ENCODE data around the gene PLCG2.
"Not testable (repeated sequence)": the region's sequence is repeated elsewhere in the genome, so short reads cannot be mapped to it uniquely, and the experiment has no call there.

The PLCG2 gene

GRCh38 chr16:81945665-81946064, 166.6 kb downstream of the PLCG2 start:
- no peak for DNase-seq

GRCh38 chr16:81946206-81946605, 167.1 kb downstream of the PLCG2 start:
- no peak for DNase-seq

- no peak for DNase-seq
These were observed 172.5 kb downstream of the PLCG2 start for GRCh38 chr16:81951564-81951963.

DNA sequence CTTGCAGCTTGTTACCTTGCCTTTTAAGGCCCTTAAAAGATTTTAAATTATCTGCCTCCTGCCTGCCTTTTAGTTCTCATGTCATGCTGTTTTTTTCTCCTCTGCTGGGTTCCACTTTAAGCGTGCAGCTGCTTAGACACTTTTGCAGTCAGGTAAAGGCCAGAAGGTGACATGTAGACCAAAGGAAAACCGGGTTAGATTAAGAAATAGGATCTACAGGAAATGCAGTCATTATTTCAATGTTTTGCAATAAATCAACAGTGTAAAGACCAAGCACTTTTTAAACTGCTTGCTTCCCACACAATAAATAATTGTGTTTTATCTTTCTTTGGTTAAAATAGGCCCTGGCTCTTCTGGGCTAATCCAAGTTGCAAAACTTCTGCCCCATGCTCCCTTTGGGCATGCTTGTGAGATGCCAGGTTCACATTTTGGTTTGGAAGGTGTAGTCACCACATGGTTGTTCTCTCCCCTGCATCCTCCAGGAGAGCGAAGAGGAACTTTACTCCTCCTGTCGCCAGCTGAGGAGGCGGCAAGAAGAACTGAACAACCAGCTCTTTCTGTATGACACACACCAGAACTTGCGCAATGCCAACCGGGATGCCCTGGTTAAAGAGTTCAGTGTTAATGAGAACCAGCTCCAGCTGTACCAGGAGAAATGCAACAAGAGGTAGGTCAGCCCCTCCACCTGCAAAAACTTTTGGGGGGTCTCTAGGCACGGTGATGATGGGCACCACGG, 177.3 kb downstream of the PLCG2 start:
- DNase-seq, result no peak

DNA sequence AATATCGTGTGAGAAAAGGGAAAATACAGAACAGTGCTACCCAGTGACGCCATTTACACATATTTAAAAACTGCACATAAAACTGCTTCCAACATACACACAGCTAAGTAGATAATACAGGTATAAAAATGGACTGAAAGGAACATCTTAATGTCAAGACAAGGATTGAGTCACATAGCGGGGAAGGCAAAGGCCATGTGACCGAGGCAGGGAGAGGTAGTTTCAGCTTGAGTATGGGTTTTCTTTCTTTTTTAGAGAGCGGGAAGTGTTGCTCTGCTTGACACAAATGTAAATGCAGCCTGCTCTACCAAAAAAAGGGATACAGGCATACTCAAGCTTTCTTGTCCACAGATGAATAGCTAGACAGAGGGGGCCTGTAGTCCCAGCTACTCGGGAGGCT, 185.7 kb downstream of the PLCG2 start:
- no peak for DNase-seq

- no peak for DNase-seq
These were observed 188.3 kb downstream of the PLCG2 start for GRCh38 chr16:81967358-81967757.

DNA sequence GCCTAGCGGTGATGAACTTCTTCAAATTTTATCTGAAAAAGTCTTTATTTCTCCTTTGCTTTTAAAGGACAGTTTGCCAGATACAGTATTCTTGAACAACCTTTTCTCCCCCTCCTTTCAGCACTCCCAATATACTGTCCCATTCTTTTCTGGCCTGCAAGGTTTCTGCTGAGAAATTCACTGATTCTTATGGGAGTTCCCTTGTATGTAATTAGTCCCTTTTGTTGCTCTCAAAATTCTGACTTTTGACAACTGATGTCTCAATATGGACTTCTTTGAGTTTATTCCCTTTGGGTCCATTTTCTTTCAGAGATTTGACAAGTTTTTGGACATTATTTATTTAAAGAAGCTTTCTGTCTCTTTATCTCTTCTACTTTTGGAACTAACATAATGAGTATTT, 192.8 kb downstream of the PLCG2 start:
- no peak for DNase-seq

DNA sequence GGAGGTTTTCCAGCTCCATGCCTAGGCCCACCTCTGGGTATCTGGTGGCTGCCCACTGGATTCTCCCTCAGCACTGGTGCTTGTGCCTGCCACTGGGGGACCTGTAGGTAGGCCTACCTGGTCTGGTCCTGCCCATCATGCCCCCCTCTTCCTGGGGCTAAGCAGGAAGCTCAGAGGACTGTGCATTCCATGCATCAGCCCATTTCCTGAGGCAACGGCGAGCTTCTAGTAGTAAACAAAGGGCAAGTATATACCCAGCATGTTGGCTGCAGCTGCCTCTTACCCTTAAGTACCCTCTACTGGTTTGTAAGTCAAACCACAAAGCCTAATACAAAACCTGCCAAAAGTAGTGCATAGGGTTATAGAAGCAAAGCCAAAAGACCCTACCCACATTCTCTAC, 194.6 kb downstream of the PLCG2 start:
- no peak for DNase-seq

DNA sequence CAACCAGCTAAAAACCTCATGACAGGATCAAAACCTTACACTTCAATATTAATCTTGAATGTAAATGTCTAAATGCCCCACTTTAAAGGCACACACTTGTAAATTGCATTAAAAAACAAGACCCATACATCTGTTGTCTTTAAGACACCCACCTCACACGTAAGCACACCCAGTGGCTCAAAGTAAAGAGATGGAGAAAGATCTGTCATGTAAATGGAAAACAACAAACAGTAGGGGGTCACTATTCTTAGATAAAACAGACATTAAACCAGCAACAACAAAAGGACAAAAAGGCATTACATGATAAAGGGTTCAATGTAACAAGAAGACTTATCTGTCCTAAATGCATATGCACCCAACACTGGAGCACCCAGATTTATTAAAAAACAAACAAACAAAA, 196.5 kb downstream of the PLCG2 start:
- no peak for DNase-seq

DNA sequence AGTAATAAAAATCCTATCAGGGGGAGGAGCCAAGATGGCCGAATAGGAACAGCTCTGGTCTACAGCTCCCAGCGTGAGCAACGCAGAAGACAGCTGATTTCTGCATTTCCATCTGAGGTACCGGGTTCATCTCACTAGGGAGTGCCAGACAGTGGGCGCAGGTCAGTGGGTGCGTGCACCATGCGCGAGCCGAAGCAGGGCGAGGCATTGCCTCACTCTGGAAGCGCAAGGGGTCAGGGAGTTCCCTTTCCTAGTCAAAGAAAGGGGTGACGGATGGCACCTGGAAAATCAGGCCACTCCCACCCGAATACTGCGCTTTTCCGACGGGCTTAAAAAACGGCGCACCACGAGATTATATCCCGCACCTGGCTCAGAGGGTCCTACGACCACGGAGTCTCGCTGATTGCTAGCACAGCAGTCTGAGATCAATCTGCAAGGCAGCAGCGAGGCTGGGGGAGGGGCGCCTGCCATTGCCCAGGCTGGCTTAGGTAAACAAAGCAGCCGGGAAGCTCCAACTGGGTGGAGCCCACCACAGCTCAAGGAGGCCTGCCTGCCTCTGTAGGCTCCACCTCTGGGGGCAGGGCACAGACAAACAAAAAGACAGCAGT, 198.3 kb downstream of the PLCG2 start:
- DNase-seq, result not testable (repeated sequence)

DNA sequence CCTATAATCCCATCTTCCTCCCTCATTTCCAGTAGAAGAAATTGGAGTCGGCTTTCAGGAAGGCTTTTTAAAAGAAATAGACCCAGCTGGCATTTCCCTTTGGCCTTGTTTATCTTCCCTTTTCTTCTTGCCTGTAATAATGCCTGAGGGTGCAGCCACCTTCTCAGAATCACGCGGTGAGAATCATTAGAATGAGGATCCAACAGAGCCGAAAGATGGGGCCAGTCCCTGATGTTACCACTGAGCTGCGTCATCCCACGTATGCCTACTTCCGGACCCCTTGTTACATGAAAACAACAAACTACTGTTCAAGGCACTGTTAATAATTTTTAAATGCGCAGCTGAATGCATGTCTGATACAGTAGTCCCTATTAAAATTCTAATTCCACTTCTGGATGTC, 208.0 kb downstream of the PLCG2 start:
- DNase-seq, result no peak

DNA sequence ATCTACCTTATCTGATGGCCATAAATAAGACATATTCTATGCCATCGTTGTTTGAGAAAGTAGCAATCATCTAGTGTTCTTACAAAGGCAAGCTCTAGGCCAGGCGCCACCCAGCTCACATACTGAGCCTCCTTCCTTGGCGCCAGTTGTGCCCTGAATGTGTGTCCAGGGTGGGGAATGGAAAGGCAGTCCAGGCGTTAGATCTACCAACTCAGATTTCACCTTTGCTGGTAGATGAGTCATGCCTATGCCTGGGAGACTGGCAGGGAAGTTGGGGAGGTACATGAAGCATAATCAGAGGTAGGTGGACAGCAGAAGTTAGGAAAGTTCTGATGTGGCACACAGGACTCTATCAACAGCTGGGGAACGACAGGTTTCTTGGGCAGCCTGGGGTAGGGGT, 208.6 kb downstream of the PLCG2 start:
- DNase-seq, result no peak

DNA sequence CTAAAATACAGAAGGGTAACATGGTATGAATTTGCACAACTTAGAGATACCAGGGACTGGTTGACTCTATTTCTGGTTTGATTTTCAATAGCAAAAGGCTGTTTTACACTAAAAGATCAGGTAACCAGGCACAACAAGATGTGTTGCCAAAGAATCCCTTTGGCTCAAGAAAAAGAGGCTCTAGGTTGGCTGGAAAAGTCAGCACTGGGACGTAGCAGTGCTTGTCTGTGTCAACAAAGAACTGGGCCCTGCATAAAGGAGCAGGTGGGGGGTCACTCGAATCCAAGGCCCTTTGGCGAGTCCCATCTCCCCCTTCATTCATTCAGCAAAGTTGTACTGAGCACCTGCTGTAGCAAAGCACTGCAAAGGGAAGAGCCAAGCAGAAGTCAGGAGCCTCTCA, 213.8 kb downstream of the PLCG2 start:
- no peak for DNase-seq

DNA sequence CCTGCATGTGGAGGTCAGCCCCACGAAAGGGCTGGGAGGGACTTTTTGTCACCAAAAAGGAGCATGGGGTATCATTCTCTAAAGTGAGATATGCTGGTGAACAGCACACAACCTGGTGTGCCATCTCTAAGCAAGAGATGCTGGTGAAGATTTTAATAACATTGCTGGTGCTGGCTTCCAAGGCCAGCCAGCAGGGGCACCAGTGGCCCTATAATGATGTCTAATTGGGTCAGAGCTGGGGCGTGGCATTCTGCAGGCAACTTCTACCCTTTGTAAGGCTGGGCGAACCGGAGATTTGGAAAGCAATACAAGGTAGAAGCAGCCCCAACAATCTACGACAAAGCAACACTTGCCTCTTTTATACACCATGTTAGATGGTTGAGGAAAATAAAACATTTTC, 215.4 kb downstream of the PLCG2 start:
- peak in 1 of 2 experiments; percentile 8 for DNase-seq

DNA sequence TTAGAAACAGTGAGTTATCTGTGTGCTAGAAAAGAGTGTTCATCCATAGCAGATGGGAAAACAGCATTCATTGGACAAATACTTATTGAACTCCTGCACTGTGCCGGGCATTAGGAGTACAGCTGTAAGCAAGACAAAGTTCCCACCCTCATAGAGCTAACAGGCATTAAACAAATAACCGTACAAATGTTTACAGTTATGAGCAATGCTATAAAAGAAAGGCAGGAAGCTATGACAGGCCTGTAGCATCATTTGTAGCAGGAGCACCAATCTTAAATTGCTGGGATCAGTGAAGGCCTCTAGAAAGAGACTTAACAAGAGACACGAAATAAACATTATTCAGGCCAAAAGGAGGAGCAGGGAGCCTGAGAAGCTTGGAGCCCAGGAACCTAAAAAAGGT, 216.6 kb downstream of the PLCG2 start:
- no peak for DNase-seq

DNA sequence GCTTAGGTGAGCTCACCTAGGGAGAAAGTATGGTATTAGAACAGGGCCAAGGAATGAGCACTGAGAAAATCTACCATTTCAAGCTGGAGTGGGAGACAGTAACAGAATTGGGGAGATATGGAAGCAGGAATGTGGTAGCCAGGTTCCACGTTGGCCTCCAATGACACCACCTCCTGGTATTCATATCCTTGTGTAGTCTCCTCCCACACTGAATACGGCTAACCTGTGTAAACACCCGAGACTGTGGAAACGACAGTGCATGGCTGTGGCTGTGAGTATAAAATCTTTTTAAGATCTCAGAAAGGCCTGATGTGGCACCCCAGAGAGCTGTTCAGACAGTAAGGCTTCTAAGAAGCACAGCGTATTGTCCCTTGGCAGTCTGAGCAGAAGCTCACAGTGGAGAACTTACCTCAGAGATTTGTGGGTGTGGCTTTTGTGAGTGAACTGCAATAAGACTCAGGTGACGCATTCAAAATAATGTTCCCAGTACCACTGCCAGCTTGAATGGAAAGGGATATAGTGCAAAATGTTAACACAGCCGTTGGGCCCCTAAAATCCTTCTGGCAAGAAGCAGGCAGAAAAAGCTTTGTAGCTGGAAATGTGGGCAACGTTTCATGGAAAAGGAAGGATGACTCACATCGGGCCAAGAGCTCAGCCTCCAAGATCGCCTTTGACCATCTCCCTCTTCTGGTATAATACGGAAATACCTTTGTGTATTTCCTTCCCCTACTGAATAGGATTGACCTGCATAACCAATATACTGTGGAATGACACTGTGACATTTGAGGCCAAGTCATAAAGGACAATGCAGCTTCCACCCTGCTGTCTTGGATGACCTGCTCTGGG, 217.8 kb downstream of the PLCG2 start:
- DNase-seq, result no peak

DNA sequence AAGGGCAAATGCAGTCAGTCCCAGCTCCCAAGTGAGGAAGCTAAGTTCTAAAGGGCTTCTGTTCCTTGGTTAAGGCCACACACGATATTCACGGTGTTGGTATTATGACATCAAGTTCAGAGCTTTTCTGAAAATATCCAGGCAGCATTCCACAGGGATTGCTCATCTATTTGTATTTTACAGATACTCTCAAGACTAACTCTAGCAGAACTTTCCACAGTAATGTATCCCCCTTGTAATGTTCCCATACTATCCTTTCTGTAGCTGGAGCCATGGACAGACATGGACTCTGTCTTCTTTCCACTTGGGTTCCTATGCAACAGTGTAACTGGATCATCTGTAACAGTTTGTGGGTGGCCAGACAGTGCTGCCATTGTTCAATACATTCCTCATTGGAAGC, 218.6 kb downstream of the PLCG2 start:
- no peak for DNase-seq

DNA sequence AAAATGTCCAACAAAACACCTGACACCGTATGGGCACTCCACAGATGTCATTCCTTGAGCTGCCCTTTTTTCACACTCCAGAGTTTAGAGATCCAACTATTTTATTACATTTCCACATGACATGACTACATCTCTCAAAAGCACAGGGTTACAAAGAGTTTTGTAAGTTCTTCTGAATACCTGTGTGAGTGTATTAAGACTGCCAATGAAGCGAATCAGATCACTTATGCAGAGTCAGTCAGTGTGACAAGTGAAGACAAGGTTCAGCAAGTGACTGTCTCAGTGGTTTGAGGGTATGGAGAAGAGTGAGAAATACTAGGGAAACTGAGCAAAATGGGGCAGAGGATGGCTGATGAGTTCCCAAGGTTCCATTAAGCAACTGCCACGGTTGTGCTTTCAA, 223.7 kb downstream of the PLCG2 start:
- no peak for DNase-seq

- DNase-seq, result no peak
These were observed 225.5 kb downstream of the PLCG2 start for GRCh38 chr16:82004601-82005000.

DNA sequence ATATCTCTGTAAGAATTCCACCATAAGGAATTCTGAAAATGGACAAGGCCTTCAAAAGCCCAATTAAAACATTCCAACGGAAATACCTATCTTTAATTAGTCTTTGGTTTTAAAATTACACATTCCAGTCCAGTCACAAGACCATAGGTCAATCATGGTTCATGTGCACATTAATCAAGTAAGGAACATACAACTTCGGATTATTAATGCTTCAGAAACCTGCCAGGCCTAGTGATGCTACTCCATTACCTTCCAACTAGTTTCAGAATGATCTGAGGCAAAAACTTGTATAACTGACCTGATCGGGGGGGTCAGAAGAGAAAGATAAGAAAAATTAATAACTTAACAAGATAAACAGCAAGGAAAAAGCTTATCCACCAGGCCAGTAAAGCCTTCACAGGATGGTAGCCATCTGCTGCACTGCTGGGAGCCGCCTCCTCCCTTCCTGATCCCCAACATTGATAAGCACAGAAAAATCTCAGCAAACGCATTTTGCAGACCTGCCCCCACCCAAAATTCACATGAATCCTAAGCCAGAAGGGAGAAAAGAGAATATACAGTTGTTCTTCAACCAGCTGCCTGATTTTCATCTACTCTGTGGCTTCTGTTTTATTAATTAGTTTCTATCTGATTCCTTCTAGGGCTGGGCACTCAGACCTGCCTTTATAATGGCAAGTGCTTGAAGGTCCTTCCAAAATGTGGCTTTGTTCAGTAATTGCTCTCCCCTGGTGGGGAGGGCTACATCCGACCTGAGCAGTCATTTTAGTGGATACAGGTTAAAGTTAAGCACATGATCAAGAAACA, 226.1 kb downstream of the PLCG2 start:
- DNase-seq, result no peak

DNA sequence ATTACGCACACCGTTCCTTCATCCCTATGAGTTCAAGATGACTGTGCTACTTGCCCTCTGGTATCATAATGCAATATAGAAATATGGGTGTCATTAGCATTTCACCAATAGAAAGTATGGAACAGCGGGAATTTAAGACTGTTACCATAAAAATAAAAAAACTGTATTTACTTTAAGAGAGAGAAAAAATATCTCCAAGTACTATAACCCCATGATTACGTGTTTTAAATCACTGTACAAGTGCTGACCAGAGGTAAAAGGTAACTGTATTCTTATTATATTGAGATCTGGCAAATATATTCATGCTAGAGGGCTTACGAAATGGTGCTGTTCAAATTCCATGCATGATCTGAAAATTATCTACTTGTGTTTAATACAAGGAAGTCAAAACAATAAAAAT, 226.9 kb downstream of the PLCG2 start:
- no peak for DNase-seq

- DNase-seq, result no peak
These were observed 228.1 kb downstream of the PLCG2 start for GRCh38 chr16:82007189-82007588.

DNA sequence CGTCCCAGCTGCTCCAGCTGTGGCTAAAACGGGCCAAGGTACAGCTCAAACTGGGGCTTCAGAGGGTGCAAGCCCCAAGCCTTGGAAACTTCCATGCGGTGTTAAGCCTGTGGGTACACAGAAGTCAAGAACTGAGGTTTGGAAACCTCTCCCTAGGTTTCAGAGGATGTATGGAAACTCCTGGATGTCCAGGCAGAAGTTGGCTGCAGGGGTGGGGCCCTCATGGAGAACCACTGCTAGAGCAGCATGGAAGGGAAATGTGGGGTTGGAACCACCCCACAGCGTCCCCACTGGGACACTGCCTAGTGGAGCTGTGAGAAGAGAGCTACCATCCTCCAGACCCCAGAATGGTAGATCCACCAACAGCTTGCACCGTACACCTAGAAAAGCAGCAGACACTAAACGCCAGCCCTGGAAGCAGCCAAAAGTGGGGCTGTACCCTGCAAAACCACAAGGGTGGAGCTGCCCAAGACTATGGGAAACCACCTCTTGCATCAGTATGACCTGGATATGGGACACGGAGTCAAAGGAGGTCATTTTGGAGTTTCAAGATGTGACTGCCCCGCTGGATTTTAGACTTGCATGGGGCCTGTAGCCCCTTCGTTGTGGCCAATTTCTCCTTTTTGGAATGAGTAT, 230.0 kb downstream of the PLCG2 start:
- no peak for DNase-seq
